ENCODE measurements around the gene TEX13D.

DNA sequence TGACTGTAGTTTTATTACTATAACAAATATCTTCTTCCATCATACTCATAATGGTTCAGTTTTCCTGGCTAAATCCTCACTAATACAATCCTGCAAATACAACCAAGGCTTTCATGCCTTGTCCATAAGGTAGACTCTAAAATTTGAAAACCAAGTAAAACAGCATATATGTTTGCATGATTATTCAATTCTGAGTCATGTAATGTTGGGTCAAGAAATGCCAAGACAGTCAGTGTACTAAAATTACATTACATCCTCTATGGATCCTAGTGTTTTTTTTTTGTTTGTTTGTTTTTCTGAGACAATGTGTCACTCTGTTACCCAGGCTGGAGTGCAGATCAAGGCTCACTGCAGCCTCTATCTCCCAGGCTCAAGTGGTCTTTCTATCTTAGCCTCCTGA is 38.6 kb upstream of the TEX13D start:
- TF ChIP-seq, protein P1, sequence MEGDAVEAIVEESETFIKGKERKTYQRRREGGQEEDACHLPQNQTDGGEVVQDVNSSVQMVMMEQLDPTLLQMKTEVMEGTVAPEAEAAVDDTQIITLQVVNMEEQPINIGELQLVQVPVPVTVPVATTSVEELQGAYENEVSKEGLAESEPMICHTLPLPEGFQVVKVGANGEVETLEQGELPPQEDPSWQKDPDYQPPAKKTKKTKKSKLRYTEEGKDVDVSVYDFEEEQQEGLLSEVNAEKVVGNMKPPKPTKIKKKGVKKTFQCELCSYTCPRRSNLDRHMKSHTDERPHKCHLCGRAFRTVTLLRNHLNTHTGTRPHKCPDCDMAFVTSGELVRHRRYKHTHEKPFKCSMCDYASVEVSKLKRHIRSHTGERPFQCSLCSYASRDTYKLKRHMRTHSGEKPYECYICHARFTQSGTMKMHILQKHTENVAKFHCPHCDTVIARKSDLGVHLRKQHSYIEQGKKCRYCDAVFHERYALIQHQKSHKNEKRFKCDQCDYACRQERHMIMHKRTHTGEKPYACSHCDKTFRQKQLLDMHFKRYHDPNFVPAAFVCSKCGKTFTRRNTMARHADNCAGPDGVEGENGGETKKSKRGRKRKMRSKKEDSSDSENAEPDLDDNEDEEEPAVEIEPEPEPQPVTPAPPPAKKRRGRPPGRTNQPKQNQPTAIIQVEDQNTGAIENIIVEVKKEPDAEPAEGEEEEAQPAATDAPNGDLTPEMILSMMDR (IDR thresholded peaks at IDR 0.05; ENCODE audit: insufficient read depth, low read length), result no peak
- TF ChIP-seq, protein P2, sequence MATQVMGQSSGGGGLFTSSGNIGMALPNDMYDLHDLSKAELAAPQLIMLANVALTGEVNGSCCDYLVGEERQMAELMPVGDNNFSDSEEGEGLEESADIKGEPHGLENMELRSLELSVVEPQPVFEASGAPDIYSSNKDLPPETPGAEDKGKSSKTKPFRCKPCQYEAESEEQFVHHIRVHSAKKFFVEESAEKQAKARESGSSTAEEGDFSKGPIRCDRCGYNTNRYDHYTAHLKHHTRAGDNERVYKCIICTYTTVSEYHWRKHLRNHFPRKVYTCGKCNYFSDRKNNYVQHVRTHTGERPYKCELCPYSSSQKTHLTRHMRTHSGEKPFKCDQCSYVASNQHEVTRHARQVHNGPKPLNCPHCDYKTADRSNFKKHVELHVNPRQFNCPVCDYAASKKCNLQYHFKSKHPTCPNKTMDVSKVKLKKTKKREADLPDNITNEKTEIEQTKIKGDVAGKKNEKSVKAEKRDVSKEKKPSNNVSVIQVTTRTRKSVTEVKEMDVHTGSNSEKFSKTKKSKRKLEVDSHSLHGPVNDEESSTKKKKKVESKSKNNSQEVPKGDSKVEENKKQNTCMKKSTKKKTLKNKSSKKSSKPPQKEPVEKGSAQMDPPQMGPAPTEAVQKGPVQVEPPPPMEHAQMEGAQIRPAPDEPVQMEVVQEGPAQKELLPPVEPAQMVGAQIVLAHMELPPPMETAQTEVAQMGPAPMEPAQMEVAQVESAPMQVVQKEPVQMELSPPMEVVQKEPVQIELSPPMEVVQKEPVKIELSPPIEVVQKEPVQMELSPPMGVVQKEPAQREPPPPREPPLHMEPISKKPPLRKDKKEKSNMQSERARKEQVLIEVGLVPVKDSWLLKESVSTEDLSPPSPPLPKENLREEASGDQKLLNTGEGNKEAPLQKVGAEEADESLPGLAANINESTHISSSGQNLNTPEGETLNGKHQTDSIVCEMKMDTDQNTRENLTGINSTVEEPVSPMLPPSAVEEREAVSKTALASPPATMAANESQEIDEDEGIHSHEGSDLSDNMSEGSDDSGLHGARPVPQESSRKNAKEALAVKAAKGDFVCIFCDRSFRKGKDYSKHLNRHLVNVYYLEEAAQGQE (IDR thresholded peaks at IDR 0.05; ENCODE audit: insufficient replicate concordance, low read depth), result no peak
